ENCODE measurements around the gene THADA.
A peak's percentile ranks its signal among the peaks of the same experiment; 100 is the strongest.

THADA gene

GRCh38 chr2:43325107-43325811, 270.6 kb downstream of the THADA start:
- H3K9me3 ChIP-seq (ENCODE audit: control insufficient read depth in 2 of 2, low read length in 2 of 2): no peaks in the 10 kb centered on the region
- H3K4me3 ChIP-seq (ENCODE audit: low read length in 2 of 2): no peak overlapping the region
- H3K27ac ChIP-seq (ENCODE audit: low read depth in 2 of 2, low read length in 2 of 2): peak overlapping the region; percentile 65
- no peaks in the 10 kb centered on the region for H3K27me3 ChIP-seq (ENCODE audit: control insufficient read depth in 2 of 2, insufficient read depth in 2 of 2, low read length in 2 of 2)
- no peak overlapping the region for H3K9ac ChIP-seq (ENCODE audit: low read depth in 1 of 2, low read length in 2 of 2)
- peaks cover 0 to 3% of the 10 kb centered on the region in 2 donors for H3K36me3 ChIP-seq (ENCODE audit: control insufficient read depth in 2 of 2, insufficient read depth in 2 of 2, low read length in 2 of 2)
- H3K4me1 ChIP-seq (ENCODE audit: control insufficient read depth in 2 of 2, insufficient read depth in 2 of 2, low read length in 2 of 2): no peaks in the 10 kb centered on the region

GRCh38 chr2:43324259-43325106, 271.4 kb downstream of the THADA start:
- peak overlapping the region; percentile 54 to 65 for H3K27ac ChIP-seq (ENCODE audit: low read depth in 2 of 2, low read length in 2 of 2)
- no peaks in the 10 kb centered on the region for H3K27me3 ChIP-seq (ENCODE audit: control insufficient read depth in 2 of 2, insufficient read depth in 2 of 2, low read length in 2 of 2)
- H3K9me3 ChIP-seq (ENCODE audit: control insufficient read depth in 2 of 2, low read length in 2 of 2): no peaks in the 10 kb centered on the region
- no peak overlapping the region for H3K4me3 ChIP-seq (ENCODE audit: low read length in 2 of 2)
- no peaks in the 10 kb centered on the region for H3K4me1 ChIP-seq (ENCODE audit: control insufficient read depth in 2 of 2, insufficient read depth in 2 of 2, low read length in 2 of 2)
- no peak overlapping the region for H3K9ac ChIP-seq (ENCODE audit: low read depth in 1 of 2, low read length in 2 of 2)
- peaks cover 0 to 3% of the 10 kb centered on the region in 2 donors for H3K36me3 ChIP-seq (ENCODE audit: control insufficient read depth in 2 of 2, insufficient read depth in 2 of 2, low read length in 2 of 2)

GRCh38 chr2:43323857-43324256, 272.0 kb downstream of the THADA start:
- no peak overlapping the region for H3K9ac ChIP-seq (ENCODE audit: low read depth in 1 of 2, low read length in 2 of 2)
- H3K27me3 ChIP-seq (ENCODE audit: control insufficient read depth in 2 of 2, insufficient read depth in 2 of 2, low read length in 2 of 2): no peaks in the 10 kb centered on the region
- H3K4me3 ChIP-seq (ENCODE audit: low read length in 2 of 2): no peak overlapping the region
- peaks cover 0 to 3% of the 10 kb centered on the region in 2 donors for H3K36me3 ChIP-seq (ENCODE audit: control insufficient read depth in 2 of 2, insufficient read depth in 2 of 2, low read length in 2 of 2)
- no peaks in the 10 kb centered on the region for H3K4me1 ChIP-seq (ENCODE audit: control insufficient read depth in 2 of 2, insufficient read depth in 2 of 2, low read length in 2 of 2)
- peak overlapping the region; percentile 54 to 65 for H3K27ac ChIP-seq (ENCODE audit: low read depth in 2 of 2, low read length in 2 of 2)
- no peaks in the 10 kb centered on the region for H3K9me3 ChIP-seq (ENCODE audit: control insufficient read depth in 2 of 2, low read length in 2 of 2)

GRCh38 chr2:43321446-43321845, 274.4 kb downstream of the THADA start:
- H3K4me1 ChIP-seq (ENCODE audit: control insufficient read depth in 2 of 2, insufficient read depth in 2 of 2, low read length in 2 of 2): no peaks in the 10 kb centered on the region
- H3K36me3 ChIP-seq (ENCODE audit: control insufficient read depth in 2 of 2, insufficient read depth in 2 of 2, low read length in 2 of 2): peaks cover 0 to 3% of the 10 kb centered on the region in 2 donors
- no peak overlapping the region for H3K9ac ChIP-seq (ENCODE audit: low read depth in 1 of 2, low read length in 2 of 2)
- no peaks in the 10 kb centered on the region for H3K27me3 ChIP-seq (ENCODE audit: control insufficient read depth in 2 of 2, insufficient read depth in 2 of 2, low read length in 2 of 2)
- no peaks in the 10 kb centered on the region for H3K9me3 ChIP-seq (ENCODE audit: control insufficient read depth in 2 of 2, low read length in 2 of 2)
- no peak overlapping the region for H3K27ac ChIP-seq (ENCODE audit: low read depth in 2 of 2, low read length in 2 of 2)
- H3K4me3 ChIP-seq (ENCODE audit: low read length in 2 of 2): no peak overlapping the region

GRCh38 chr2:43319541-43319940, 276.3 kb downstream of the THADA start:
- no peaks in the 10 kb centered on the region for H3K27me3 ChIP-seq (ENCODE audit: control insufficient read depth in 2 of 2, insufficient read depth in 2 of 2, low read length in 2 of 2)
- no peaks in the 10 kb centered on the region for H3K4me1 ChIP-seq (ENCODE audit: control insufficient read depth in 2 of 2, insufficient read depth in 2 of 2, low read length in 2 of 2)
- H3K9ac ChIP-seq (ENCODE audit: low read depth in 1 of 2, low read length in 2 of 2): no peak overlapping the region
- H3K4me3 ChIP-seq (ENCODE audit: low read length in 2 of 2): no peak overlapping the region
- peaks cover 0 to 3% of the 10 kb centered on the region in 2 donors for H3K36me3 ChIP-seq (ENCODE audit: control insufficient read depth in 2 of 2, insufficient read depth in 2 of 2, low read length in 2 of 2)
- H3K9me3 ChIP-seq (ENCODE audit: control insufficient read depth in 2 of 2, low read length in 2 of 2): no peaks in the 10 kb centered on the region
- no peak overlapping the region for H3K27ac ChIP-seq (ENCODE audit: low read depth in 2 of 2, low read length in 2 of 2)

GRCh38 chr2:43318791-43319190, 277.0 kb downstream of the THADA start:
- H3K27me3 ChIP-seq (ENCODE audit: control insufficient read depth in 2 of 2, insufficient read depth in 2 of 2, low read length in 2 of 2): no peaks in the 10 kb centered on the region
- no peak overlapping the region for H3K9ac ChIP-seq (ENCODE audit: low read depth in 1 of 2, low read length in 2 of 2)
- no peaks in the 10 kb centered on the region for H3K9me3 ChIP-seq (ENCODE audit: control insufficient read depth in 2 of 2, low read length in 2 of 2)
- H3K36me3 ChIP-seq (ENCODE audit: control insufficient read depth in 2 of 2, insufficient read depth in 2 of 2, low read length in 2 of 2): peaks cover 0 to 3% of the 10 kb centered on the region in 2 donors
- H3K27ac ChIP-seq (ENCODE audit: low read depth in 2 of 2, low read length in 2 of 2): no peak overlapping the region
- H3K4me3 ChIP-seq (ENCODE audit: low read length in 2 of 2): no peak overlapping the region
- H3K4me1 ChIP-seq (ENCODE audit: control insufficient read depth in 2 of 2, insufficient read depth in 2 of 2, low read length in 2 of 2): peaks cover 0 to under 1% of the 10 kb centered on the region in 2 donors

GRCh38 chr2:43317680-43318079, 278.2 kb downstream of the THADA start:
- Histone ChIP-seq H3K27me3 (ENCODE audit: control insufficient read depth in 2 of 2, insufficient read depth in 2 of 2, low read length in 2 of 2) (no peaks in the 10 kb centered on the region), H3K9me3 (ENCODE audit: control insufficient read depth in 2 of 2, low read length in 2 of 2) (no peaks in the 10 kb centered on the region), H3K4me3 (ENCODE audit: low read length in 2 of 2) (no peak overlapping the region), H3K27ac (ENCODE audit: low read depth in 2 of 2, low read length in 2 of 2) (no peak overlapping the region), H3K9ac (ENCODE audit: low read depth in 1 of 2, low read length in 2 of 2) (no peak overlapping the region), H3K36me3 (ENCODE audit: control insufficient read depth in 2 of 2, insufficient read depth in 2 of 2, low read length in 2 of 2) (peaks cover 0 to 3% of the 10 kb centered on the region in 2 donors), H3K4me1 (ENCODE audit: control insufficient read depth in 2 of 2, insufficient read depth in 2 of 2, low read length in 2 of 2) (peaks cover 0 to 5% of the 10 kb centered on the region in 2 donors)

- H3K27me3 ChIP-seq (ENCODE audit: control insufficient read depth in 2 of 2, insufficient read depth in 2 of 2, low read length in 2 of 2): no peaks in the 10 kb centered on the region
- no peak overlapping the region for H3K27ac ChIP-seq (ENCODE audit: low read depth in 2 of 2, low read length in 2 of 2)
- peaks cover 0 to 3% of the 10 kb centered on the region in 2 donors for H3K36me3 ChIP-seq (ENCODE audit: control insufficient read depth in 2 of 2, insufficient read depth in 2 of 2, low read length in 2 of 2)
- H3K4me3 ChIP-seq (ENCODE audit: low read length in 2 of 2): no peak overlapping the region
- no peak overlapping the region for H3K9ac ChIP-seq (ENCODE audit: low read depth in 1 of 2, low read length in 2 of 2)
- H3K9me3 ChIP-seq (ENCODE audit: control insufficient read depth in 2 of 2, low read length in 2 of 2): no peaks in the 10 kb centered on the region
- peaks cover 0 to 5% of the 10 kb centered on the region in 2 donors for H3K4me1 ChIP-seq (ENCODE audit: control insufficient read depth in 2 of 2, insufficient read depth in 2 of 2, low read length in 2 of 2)
Observed at GRCh38 chr2:43317194-43317593, 278.6 kb downstream of the THADA start.

- no peaks in the 10 kb centered on the region for H3K27me3 ChIP-seq (ENCODE audit: control insufficient read depth in 2 of 2, insufficient read depth in 2 of 2, low read length in 2 of 2)
- H3K4me1 ChIP-seq (ENCODE audit: control insufficient read depth in 2 of 2, insufficient read depth in 2 of 2, low read length in 2 of 2): peaks cover 0 to 5% of the 10 kb centered on the region in 2 donors
- H3K9me3 ChIP-seq (ENCODE audit: control insufficient read depth in 2 of 2, low read length in 2 of 2): no peaks in the 10 kb centered on the region
- H3K4me3 ChIP-seq (ENCODE audit: low read length in 2 of 2): no peak overlapping the region
- no peaks in the 10 kb centered on the region for H3K36me3 ChIP-seq (ENCODE audit: control insufficient read depth in 2 of 2, insufficient read depth in 2 of 2, low read length in 2 of 2)
- H3K9ac ChIP-seq (ENCODE audit: low read depth in 1 of 2, low read length in 2 of 2): no peak overlapping the region
- no peak overlapping the region for H3K27ac ChIP-seq (ENCODE audit: low read depth in 2 of 2, low read length in 2 of 2)
Observed at GRCh38 chr2:43315482-43315881, 280.4 kb downstream of the THADA start.

GRCh38 chr2:43314299-43314927, 281.4 kb downstream of the THADA start:
- H3K27me3 ChIP-seq (ENCODE audit: control insufficient read depth in 2 of 2, insufficient read depth in 2 of 2, low read length in 2 of 2): no peaks in the 10 kb centered on the region
- H3K4me1 ChIP-seq (ENCODE audit: control insufficient read depth in 2 of 2, insufficient read depth in 2 of 2, low read length in 2 of 2): peaks cover 0 to 5% of the 10 kb centered on the region in 2 donors
- no peak overlapping the region for H3K9ac ChIP-seq (ENCODE audit: low read depth in 1 of 2, low read length in 2 of 2)
- no peaks in the 10 kb centered on the region for H3K36me3 ChIP-seq (ENCODE audit: control insufficient read depth in 2 of 2, insufficient read depth in 2 of 2, low read length in 2 of 2)
- H3K27ac ChIP-seq (ENCODE audit: low read depth in 2 of 2, low read length in 2 of 2): no peak overlapping the region
- no peaks in the 10 kb centered on the region for H3K9me3 ChIP-seq (ENCODE audit: control insufficient read depth in 2 of 2, low read length in 2 of 2)
- H3K4me3 ChIP-seq (ENCODE audit: low read length in 2 of 2): no peak overlapping the region
